Urinary bladder (tissue), 4 donors: ENCODE data around the gene MRPL10. TPM values are rescaled to one million over a fixed set of nuclear protein-coding genes. Genes with fewer than 3 reads are reported as not detected.

Experiments used
- DNase-seq: peaks from one replicate; pipeline ENCODE4 v3.0.0-alpha.2; 2015; ENCODE audit errors: extremely low spot score
- H3K27ac ChIP-seq: one replicate; pipeline ENCODE4 v1.5.1; 2013; ENCODE audit warnings: low read depth, mild to moderate bottlenecking, moderate library complexity
- H3K36me3 ChIP-seq: one replicate; pipeline ENCODE4 v1.6.1; 2013; ENCODE audit warnings: mild to moderate bottlenecking, moderate library complexity; ENCODE audit not compliant: insufficient read depth
- H3K4me1 ChIP-seq: one replicate; pipeline ENCODE4 v1.6.1; 2013; ENCODE audit warnings: mild to moderate bottlenecking, moderate library complexity; ENCODE audit not compliant: insufficient read depth
- H3K4me3 ChIP-seq: one replicate; pipeline ENCODE4 v1.5.1; 2013; ENCODE audit warnings: low read depth, low read length
- WGBS: extraction: QIAGEN DNeasy Blood & Tissue Kit; methylation state at CpG from one replicate; pipeline ENCODE4 v1.1.7; 2013; 5-methylcytosine and 5-hydroxymethylcytosine counted together
- polyA plus RNA-seq: library from polyadenylated mRNA; stranded (reverse); fragments of 200-250 nt; gene quantifications from one replicate; pipeline ENCODE4 v1.2.3, GENCODE V29; 2013
- total RNA-seq: library from RNA; depleted of rRNA; stranded (reverse); fragments of >200 nt; gene quantifications from one replicate; pipeline ENCODE4 v1.2.3, GENCODE V29; 2014
- donor health status: healthy with polysubstance abuse.
- donor health status: healthy.

MRPL10 gene
- total and polyA plus RNA-seq, 2 donors, result 8.5 to 80.9 TPM

GRCh38 chr17:47820033-47820789 is 11.1 kb downstream of the MRPL10 start:
- H3K27ac ChIP-seq, result no peak overlapping the region
- H3K4me3 ChIP-seq, result no peak overlapping the region
- no peaks in the 10 kb centered on the region for H3K4me1 ChIP-seq
- no peak for DNase-seq
- peaks cover 2% of the 10 kb centered on the region for H3K36me3 ChIP-seq
- 63% methylated on average over 12 of the region's 12 CpGs for WGBS

GRCh38 chr17:47819475-47819874 is 11.9 kb downstream of the MRPL10 start:
- WGBS, result 82% methylated on average over 10 of the region's 10 CpGs
- H3K4me3 ChIP-seq, result no peak overlapping the region
- DNase-seq, result no peak
- no peaks in the 10 kb centered on the region for H3K4me1 ChIP-seq
- H3K36me3 ChIP-seq, result peaks cover 5% of the 10 kb centered on the region
- no peak overlapping the region for H3K27ac ChIP-seq

- WGBS, result 93% methylated on average over 11 of the region's 11 CpGs
- DNase-seq, result no peak
- Histone ChIP-seq H3K36me3 (peaks cover 3% of the 10 kb centered on the region), H3K4me1 (no peaks in the 10 kb centered on the region), H3K27ac (no peak overlapping the region), H3K4me3 (no peak overlapping the region)
These were observed 13.2 kb downstream of the MRPL10 start for GRCh38 chr17:47818002-47818695.

GRCh38 chr17:47816947-47817346 is 14.4 kb downstream of the MRPL10 start:
- WGBS, result 96% methylated on average over 10 of the region's 10 CpGs
- DNase-seq, result no peak
- Histone ChIP-seq H3K27ac (no peak overlapping the region), H3K4me3 (no peak overlapping the region), H3K36me3 (peaks cover 3% of the 10 kb centered on the region), H3K4me1 (no peaks in the 10 kb centered on the region)

GRCh38 chr17:47816111-47816735 is 15.1 kb downstream of the MRPL10 start:
- no peak for DNase-seq
- WGBS, result 93% methylated on average over 21 of the region's 21 CpGs
- no peaks in the 10 kb centered on the region for H3K4me1 ChIP-seq
- H3K27ac ChIP-seq, result no peak overlapping the region
- peaks cover 3% of the 10 kb centered on the region for H3K36me3 ChIP-seq
- H3K4me3 ChIP-seq, result no peak overlapping the region

- peaks cover 3% of the 10 kb centered on the region for H3K36me3 ChIP-seq
- no peak for DNase-seq
- no peak overlapping the region for H3K27ac ChIP-seq
- 92% methylated on average over 21 of the region's 21 CpGs for WGBS
- no peaks in the 10 kb centered on the region for H3K4me1 ChIP-seq
- H3K4me3 ChIP-seq, result no peak overlapping the region
These were observed 16.0 kb downstream of the MRPL10 start for GRCh38 chr17:47815106-47815918.

GRCh38 chr17:47813512-47814031 is 17.8 kb downstream of the MRPL10 start:
- peaks cover 3% of the 10 kb centered on the region for H3K36me3 ChIP-seq
- no peak overlapping the region for H3K4me3 ChIP-seq
- no peak for DNase-seq
- 94% methylated on average over 22 of the region's 22 CpGs for WGBS
- no peaks in the 10 kb centered on the region for H3K4me1 ChIP-seq
- H3K27ac ChIP-seq, result no peak overlapping the region

GRCh38 chr17:47813077-47813476 is 18.3 kb downstream of the MRPL10 start:
- no peak overlapping the region for H3K4me3 ChIP-seq
- no peaks in the 10 kb centered on the region for H3K4me1 ChIP-seq
- WGBS, result 94% methylated on average over 14 of the region's 14 CpGs
- peaks cover 3% of the 10 kb centered on the region for H3K36me3 ChIP-seq
- H3K27ac ChIP-seq, result no peak overlapping the region
- DNase-seq, result no peak

- Histone ChIP-seq H3K4me1 (no peaks in the 10 kb centered on the region), H3K36me3 (peaks cover 8% of the 10 kb centered on the region), H3K27ac (no peak overlapping the region), H3K4me3 (no peak overlapping the region)
- 81% methylated on average over 18 of the region's 18 CpGs for WGBS
- no peak for DNase-seq
These were observed 19.0 kb downstream of the MRPL10 start for GRCh38 chr17:47812146-47812920.

GRCh38 chr17:47811709-47812108 is 19.6 kb downstream of the MRPL10 start:
- no peaks in the 10 kb centered on the region for H3K4me1 ChIP-seq
- no peak overlapping the region for H3K27ac ChIP-seq
- peaks cover 8% of the 10 kb centered on the region for H3K36me3 ChIP-seq
- DNase-seq, result no peak
- WGBS, result 70% methylated on average over 7 of the region's 7 CpGs
- no peak overlapping the region for H3K4me3 ChIP-seq

- Histone ChIP-seq H3K4me3 (no peak overlapping the region), H3K27ac (no peak overlapping the region), H3K36me3 (peaks cover 8% of the 10 kb centered on the region), H3K4me1 (no peaks in the 10 kb centered on the region)
- DNase-seq, result no peak
- WGBS, result 78% methylated on average over 9 of the region's 9 CpGs
These were observed 20.3 kb downstream of the MRPL10 start for GRCh38 chr17:47810901-47811635.

GRCh38 chr17:47810200-47810821 is 21.0 kb downstream of the MRPL10 start:
- Histone ChIP-seq H3K27ac (no peak overlapping the region), H3K4me3 (no peak overlapping the region), H3K36me3 (peaks cover 8% of the 10 kb centered on the region), H3K4me1 (no peaks in the 10 kb centered on the region)
- no peak for DNase-seq
- WGBS, result 61% methylated on average over 10 of the region's 10 CpGs
